WTC11 (cell line): ENCODE results near the gene FOXJ3.

Experiments
- ATF1 ChIP-seq: sonication (generic); formaldehyde crosslinking; IDR thresholded peaks from 2 replicates; pipeline ENCODE4 v1.8.1; 2023; ENCODE audit warnings: mild to moderate bottlenecking, moderate library complexity, missing genetic modification reagents
- STAT6 ChIP-seq: sonication (generic); formaldehyde crosslinking; conservative IDR thresholded peaks from 2 replicates; pipeline ENCODE4 v1.8.1; 2023; ENCODE audit warnings: mild to moderate bottlenecking, low read depth, missing genetic modification reagents, moderate library complexity

- TF ChIP-seq ATF1 (CRISPR knock-in tag) (no peak), STAT6 (no peak)
These were observed 5.1 kb upstream of the FOXJ3 start for GRCh38 chr1:42340093-42340492.
